ENCODE data around the gene HIVEP3.

- TF ChIP-seq NFIC (IDR thresholded peaks at IDR 0.05; ENCODE audit: borderline replicate concordance), result no peak
- no peak for TF ChIP-seq FOSL2 (IDR thresholded peaks at IDR 0.05; ENCODE audit: borderline replicate concordance, low read depth)
- TF ChIP-seq, protein P1, sequence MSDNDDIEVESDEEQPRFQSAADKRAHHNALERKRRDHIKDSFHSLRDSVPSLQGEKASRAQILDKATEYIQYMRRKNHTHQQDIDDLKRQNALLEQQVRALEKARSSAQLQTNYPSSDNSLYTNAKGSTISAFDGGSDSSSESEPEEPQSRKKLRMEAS (IDR thresholded peaks at IDR 0.05; ENCODE audit: low read depth), result no peak
- no peak for TF ChIP-seq REST (IDR thresholded peaks at IDR 0.05; ENCODE audit: low read depth, low read length)
- TF ChIP-seq USF1 (IDR thresholded peaks at IDR 0.05; ENCODE audit: borderline replicate concordance, low read depth), result no peak
- TF ChIP-seq EP300 (IDR thresholded peaks at IDR 0.05; ENCODE audit: borderline replicate concordance in 1 of 2, low read depth in 1 of 2, low read length in 1 of 2), result no peak
- TF ChIP-seq TCF12 (IDR thresholded peaks at IDR 0.05), result no peak
- no peak for TF ChIP-seq CTCF (IDR thresholded peaks at IDR 0.05)
- TF ChIP-seq MEF2A (IDR thresholded peaks at IDR 0.05; ENCODE audit: borderline replicate concordance, low read depth), result no peak
- no peak for TF ChIP-seq USF2 (IDR thresholded peaks at IDR 0.05; ENCODE audit: borderline replicate concordance, low read depth, low read length)
- no peak for TF ChIP-seq RXRA (IDR thresholded peaks at IDR 0.05; ENCODE audit: borderline replicate concordance, low read depth)
- TF ChIP-seq RAD21 (IDR thresholded peaks at IDR 0.05; ENCODE audit: low read length), result no peak
- TF ChIP-seq POLR2AphosphoS5 (IDR thresholded peaks at IDR 0.05; ENCODE audit: low read depth, low read length), result no peak
- no peak for TF ChIP-seq JUND (IDR thresholded peaks at IDR 0.05)
These were observed 295.6 kb downstream of the HIVEP3 start for GRCh38 chr1:41622859-41623732.
